NCI-H2227 (cell line): Measurements from ENCODE around the gene PPP2R1A.
"Not testable (repeated sequence)": the region's sequence is repeated elsewhere in the genome, so short reads cannot be mapped to it uniquely, and the experiment has no call there.

Source experiments
- DNase-seq: peaks from one replicate; lab custom pipeline; 2025; ENCODE audit not compliant: unreplicated experiment; lab: John Stamatoyannopoulos, UW

The PPP2R1A gene

DNA sequence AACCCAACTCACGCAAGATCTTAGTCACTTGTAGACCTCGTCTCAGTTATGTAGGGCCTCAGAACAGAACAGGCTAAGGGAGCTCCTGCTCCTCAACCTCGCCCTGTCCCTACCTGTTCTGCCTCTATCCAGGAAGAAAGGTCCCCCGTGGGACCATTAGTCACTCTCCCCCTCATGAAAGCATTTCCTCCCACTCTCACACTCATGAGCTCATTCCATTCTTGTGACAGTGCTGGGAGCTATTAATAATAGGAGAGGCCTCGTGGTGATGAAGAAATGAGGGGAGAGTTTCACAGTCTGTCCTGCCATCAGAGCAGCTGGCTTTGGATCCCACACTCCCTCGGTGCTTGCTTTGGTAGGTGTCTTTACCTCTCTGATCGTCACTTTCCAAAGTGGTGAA lies 10.2 kb downstream of the PPP2R1A start:
- no peak for DNase-seq

- not testable (repeated sequence) for DNase-seq
Measured at GRCh38 chr19:52200755-52201391, 11.0 kb downstream of the PPP2R1A start.

DNA sequence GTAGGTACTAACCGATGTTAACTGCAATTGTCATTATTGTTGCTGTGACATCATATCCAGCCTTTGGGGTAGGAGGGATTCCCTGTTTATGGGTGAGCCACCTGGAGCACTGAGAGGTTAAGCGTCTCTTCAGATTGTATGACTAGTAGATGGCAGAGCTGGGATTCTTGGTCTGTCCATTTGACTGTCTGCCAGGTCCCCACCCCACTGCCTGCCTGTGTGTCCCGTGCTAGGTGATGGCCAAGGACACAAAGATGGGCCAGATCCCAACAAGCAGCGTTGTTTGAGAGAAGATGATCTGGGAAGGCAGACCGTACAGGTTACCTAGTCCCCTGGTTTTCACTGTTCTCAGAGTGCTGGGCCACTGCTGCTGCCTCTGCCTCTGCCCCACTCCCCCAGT lies 16.6 kb downstream of the PPP2R1A start:
- no peak for DNase-seq

- no peak for DNase-seq
Measured at GRCh38 chr19:52211203-52211602, 21.4 kb downstream of the PPP2R1A start.

DNA sequence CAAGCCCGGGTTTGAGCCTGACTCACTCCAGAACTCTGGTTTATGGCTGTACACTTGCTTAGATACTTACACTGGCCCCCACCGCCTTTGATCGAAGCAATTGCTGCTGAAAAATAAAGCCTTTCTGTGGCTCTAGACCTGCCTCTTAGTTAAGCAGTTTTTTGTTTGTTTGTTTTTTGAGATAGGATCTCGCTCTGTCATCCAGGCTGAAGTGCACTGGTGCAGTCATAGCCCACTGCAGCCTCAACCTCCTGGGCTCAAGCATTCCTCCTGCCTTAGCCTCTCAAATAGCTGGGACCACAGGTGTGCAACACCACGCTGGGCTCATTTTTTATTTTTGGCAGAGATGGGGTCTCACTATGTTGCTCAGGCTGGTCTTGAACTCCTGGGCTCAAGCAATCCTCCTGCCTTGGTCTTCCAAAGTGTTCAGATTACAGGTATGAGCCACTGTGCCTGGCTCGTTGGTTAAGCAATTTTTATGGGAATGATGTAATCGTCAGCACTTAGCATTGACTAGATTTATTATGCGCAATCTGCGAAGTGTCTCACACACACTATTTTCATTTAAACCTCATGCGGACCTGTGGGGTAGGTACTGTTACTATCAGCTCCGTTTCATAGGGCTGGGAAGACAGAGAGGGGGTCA lies 22.2 kb downstream of the PPP2R1A start:
- no peak for DNase-seq

DNA sequence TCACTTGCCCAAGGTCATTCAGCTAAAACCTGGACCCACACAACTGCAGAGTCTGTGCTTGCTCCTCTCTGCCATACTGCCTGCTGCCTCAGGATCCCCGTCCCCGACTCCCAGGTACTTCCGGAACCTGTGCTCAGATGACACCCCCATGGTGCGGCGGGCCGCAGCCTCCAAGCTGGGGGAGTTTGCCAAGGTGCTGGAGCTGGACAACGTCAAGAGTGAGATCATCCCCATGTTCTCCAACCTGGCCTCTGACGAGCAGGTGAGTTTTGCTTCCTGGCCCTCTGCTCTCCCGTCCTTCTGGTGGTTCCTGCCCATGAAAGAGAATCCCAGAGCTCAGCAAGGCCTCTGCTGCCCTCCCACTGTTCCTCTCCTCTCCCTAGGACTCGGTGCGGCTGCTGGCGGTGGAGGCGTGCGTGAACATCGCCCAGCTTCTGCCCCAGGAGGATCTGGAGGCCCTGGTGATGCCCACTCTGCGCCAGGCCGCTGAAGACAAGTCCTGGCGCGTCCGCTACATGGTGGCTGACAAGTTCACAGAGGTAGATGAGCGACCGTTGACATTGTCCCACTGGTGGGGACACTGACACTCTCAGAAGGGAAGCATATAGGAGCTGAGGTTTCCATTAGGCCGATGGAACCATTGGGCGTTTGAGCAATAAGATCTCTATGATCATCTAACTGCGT lies 22.9 kb downstream of the PPP2R1A start:
- DNase-seq = no peak

- no peak for DNase-seq
Measured at GRCh38 chr19:52214241-52214640, 24.4 kb downstream of the PPP2R1A start.

DNA sequence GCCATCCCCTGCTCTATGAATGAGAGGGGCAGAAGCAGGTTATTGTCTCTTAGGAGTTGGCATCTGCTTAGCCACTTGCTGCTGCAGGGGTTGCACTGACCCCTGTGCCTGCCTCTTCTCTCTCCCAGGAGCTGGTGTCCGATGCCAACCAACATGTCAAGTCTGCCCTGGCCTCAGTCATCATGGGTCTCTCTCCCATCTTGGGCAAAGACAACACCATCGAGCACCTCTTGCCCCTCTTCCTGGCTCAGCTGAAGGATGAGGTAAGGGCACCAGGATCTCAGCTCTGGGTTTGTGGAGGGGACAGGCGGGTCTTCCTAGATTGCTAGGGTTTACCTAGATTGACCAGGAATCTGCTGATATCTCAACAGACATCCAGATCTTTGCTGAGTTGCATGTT lies 26.5 kb downstream of the PPP2R1A start:
- no peak for DNase-seq

DNA sequence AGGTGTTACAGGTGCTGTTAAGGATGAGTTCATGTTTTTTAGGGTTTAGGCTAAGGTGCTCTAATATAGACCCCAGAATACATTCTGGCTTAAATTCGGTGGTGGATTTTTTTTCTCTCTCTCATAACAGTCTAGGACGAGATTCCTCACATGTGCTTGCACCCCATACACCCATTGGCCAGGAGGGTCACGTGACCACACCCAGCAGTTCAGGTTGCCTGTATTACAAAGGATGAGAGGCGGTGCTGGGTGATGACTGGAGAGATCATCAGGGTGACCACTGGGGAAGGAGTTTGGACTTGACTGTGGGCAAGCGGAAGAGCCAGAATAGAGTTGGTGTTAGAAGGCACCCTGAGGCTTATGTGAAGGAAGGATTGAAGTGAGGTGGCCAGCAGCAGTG lies 27.7 kb downstream of the PPP2R1A start:
- no peak for DNase-seq

GRCh38 chr19:52219611-52220010 lies 29.8 kb downstream of the PPP2R1A start:
- DNase-seq = no peak

DNA sequence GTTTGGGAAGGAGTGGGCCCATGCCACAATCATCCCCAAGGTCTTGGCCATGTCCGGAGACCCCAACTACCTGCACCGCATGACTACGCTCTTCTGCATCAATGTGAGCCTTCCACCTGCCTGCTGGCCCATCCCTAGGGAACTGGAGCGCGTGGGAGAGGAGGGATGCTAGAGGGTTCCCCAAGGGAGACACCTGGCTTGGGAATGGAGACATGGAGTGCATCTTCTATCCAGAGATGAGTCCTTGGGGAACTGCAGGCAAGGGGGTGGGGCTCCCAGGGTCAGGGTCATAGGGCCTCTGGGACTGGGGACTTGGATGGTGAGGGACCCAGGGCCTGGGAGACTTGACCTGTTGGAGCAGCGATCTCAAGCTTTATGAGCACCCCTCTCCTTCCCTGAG lies 31.2 kb downstream of the PPP2R1A start:
- DNase-seq = no peak

DNA sequence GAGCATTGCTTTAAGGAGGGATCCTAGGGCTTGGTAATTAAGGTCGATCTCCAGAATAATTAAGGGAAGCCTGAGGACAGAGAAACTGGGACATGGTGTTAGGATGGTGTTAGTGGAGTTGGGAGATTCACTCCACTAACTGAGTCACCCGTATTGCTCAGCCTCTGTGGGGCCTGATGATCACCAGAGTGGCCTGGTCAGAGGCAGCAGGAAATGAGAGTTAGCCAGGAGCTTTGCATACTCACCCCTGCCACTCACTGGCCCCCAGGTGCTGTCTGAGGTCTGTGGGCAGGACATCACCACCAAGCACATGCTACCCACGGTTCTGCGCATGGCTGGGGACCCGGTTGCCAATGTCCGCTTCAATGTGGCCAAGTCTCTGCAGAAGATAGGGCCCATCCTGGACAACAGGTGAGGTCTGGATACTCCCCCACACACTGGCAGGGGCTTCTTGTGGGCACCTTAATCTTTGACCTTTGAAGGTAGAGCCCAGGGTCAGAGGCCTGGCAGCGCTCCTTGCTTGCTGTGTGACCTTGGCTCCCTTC lies 32.1 kb downstream of the PPP2R1A start:
- DNase-seq = no peak

- no peak for DNase-seq
Measured at GRCh38 chr19:52224211-52224610, 34.4 kb downstream of the PPP2R1A start.

DNA sequence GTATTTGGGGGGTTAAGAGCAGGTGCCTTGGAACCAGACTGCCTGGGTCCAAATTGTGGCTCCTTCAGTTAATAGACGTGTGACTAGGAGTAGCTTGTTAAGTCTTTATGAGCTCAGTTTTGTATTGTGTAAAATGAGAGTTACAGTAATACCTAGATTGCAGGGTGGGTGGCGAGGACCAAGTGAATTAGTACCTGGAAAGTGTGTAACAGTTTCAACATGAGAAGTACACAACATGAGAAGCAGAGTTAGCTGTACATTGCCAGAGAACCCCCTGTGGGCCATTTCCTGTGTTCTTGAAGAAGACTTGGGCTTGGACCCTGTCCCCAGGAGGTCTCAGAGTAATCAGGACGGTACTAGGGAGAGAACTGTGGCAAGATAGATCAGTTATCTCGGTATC lies 36.8 kb downstream of the PPP2R1A start:
- no peak for DNase-seq

DNA sequence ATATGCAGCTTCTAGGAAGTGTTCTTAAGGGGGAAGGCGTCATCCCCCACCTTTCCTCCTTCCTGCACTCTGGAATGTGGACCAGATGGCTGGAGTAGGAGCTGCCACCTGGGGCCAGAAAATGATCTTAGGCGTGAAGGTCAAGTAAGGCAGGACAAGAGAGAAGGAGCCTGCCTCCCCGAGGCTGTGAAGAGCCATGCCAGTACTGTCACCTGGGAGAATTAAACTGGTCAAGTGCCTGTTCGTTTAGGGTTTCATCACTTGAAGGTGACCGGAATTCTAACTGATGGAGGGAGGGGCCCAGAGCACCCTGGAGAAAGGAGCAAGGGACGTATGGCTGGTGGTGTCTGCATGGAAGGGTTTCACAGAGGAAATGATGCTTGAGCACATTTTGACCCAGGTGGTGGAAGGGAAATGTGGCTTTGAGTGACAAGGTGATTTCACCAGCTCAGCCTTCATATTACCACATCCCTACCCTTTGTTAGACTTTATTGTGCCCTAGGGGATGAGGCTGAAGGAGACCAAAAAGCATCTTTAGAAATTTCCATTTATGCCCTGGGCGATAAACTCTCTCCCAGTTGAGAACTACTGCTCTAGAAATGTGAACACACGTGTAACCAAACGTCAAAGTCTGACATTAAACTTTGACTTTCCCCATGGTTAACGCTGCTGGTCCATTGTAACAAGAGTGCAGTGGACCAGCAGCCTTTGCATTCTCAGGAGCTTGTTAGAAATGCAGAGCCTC lies 37.5 kb downstream of the PPP2R1A start:
- DNase-seq = no peak

- DNase-seq = no peak
Measured at GRCh38 chr19:52227980-52228379, 38.1 kb downstream of the PPP2R1A start.

GRCh38 chr19:52229524-52229923 lies 39.7 kb downstream of the PPP2R1A start:
- no peak for DNase-seq

GRCh38 chr19:52230685-52231084 lies 40.8 kb downstream of the PPP2R1A start:
- no peak for DNase-seq

DNA sequence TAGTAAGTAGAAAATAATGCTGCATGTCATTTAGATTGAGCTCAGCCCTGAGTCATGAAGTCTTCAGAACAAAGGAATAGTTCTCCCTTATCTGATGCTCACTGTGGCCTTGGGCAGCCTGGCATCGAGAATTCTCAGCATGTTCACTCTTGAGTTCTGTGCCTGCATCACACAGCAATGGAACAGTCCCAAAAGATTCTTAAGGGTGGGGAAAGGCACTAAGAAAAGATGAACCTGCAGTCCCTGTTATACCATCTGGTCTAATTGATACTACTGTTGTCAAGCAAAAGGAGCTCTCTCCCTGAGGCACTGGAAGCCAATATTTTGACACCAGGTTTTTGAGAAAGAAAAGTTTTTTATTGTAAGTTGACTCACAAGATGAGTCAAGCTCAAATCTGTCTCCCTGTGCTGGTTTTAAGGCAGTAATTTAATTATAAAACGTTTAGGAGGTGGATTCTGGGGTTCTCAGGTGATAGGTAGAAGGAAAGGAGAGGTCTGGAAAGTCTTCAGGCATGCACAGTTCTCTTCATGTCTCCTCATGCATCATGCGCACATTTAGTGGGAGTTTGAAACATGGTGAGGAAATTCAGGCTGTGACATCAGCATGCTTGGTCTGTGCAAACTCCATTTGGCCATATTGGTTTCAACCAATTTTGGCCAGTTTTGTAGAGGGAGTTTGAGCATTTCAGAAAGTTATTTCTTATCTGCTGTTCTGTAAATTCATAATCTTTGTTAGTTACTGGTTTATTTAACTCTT lies 41.5 kb downstream of the PPP2R1A start:
- no peak for DNase-seq

GRCh38 chr19:52234406-52234805 lies 44.6 kb downstream of the PPP2R1A start:
- no peak for DNase-seq

DNA sequence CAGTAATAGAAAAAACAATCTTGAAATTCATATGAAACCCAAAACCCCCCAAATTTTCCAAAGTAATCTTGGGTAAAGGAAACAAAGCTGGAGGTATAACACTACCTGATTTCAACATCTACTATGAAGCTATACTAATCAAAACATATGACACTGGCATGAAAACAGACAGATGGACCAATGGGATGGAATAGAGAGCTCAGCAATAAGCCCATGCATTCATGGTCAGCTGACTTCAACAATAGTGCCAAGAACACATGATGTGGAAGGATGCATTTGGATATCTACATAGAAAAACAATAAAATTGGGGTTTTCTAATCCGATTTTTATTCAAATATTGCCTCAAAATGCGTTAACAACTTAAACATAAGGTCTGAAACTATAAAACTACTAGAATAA lies 47.3 kb downstream of the PPP2R1A start:
- no peak for DNase-seq
